Activated CD8-positive, alpha-beta memory T cell treated with anti-CD3 and anti-CD28 coated beads, Interleukin-2, amount 50 U/mL, for 24 hours (primary cell): Measurements from ENCODE around the gene B4GALT5.
A peak's percentile ranks its signal among the peaks of the same experiment; 100 is the strongest.
"Not testable (repeated sequence)": the region's sequence is repeated elsewhere in the genome, so short reads cannot be mapped to it uniquely, and the experiment has no call there.

ENCODE experiments used
- DNase-seq: peaks from one replicate; pipeline ENCODE4 v3.0.0-alpha.2; 2020; ENCODE audit errors: extremely low read depth

The B4GALT5 gene

GRCh38 chr20:49680484-49680883 lies 33.2 kb downstream of the B4GALT5 start:
- DNase-seq, result no peak

- DNase-seq, result no peak
These were observed 34.0 kb downstream of the B4GALT5 start for GRCh38 chr20:49679634-49680033.

GRCh38 chr20:49677777-49678758 lies 35.6 kb downstream of the B4GALT5 start:
- DNase-seq, result no peak

GRCh38 chr20:49676581-49677291 lies 36.9 kb downstream of the B4GALT5 start:
- DNase-seq, result no peak

- no peak for DNase-seq
These were observed 38.1 kb downstream of the B4GALT5 start for GRCh38 chr20:49675368-49676151.

GRCh38 chr20:49674383-49675352 lies 39.0 kb downstream of the B4GALT5 start:
- DNase-seq, result no peak

GRCh38 chr20:49672096-49672664 lies 41.5 kb downstream of the B4GALT5 start:
- DNase-seq, result no peak

- DNase-seq, result no peak
These were observed 42.2 kb downstream of the B4GALT5 start for GRCh38 chr20:49671433-49671832.

GRCh38 chr20:49669601-49670189 lies 44.0 kb downstream of the B4GALT5 start:
- no peak for DNase-seq

- DNase-seq, result not testable (repeated sequence)
These were observed 44.8 kb downstream of the B4GALT5 start for GRCh38 chr20:49668878-49669195.

- DNase-seq, result peak; percentile 48
These were observed 45.3 kb downstream of the B4GALT5 start for GRCh38 chr20:49668181-49668877.

- DNase-seq, result no peak
These were observed 46.8 kb downstream of the B4GALT5 start for GRCh38 chr20:49666911-49667310.

GRCh38 chr20:49665796-49666195 lies 47.9 kb downstream of the B4GALT5 start:
- DNase-seq, result no peak

GRCh38 chr20:49664612-49665313 lies 48.9 kb downstream of the B4GALT5 start:
- DNase-seq, result no peak

GRCh38 chr20:49663112-49663511 lies 50.6 kb downstream of the B4GALT5 start:
- no peak for DNase-seq

GRCh38 chr20:49661560-49662329 lies 51.9 kb downstream of the B4GALT5 start:
- no peak for DNase-seq

- DNase-seq, result no peak
These were observed 52.8 kb downstream of the B4GALT5 start for GRCh38 chr20:49660912-49661311.

GRCh38 chr20:49659056-49659455 lies 54.6 kb downstream of the B4GALT5 start:
- DNase-seq, result no peak
